Hematopoietic multipotent progenitor cell treated with erythropoietin and hydrocortisone succinate and interleukin-3 and kit ligand, for 8 days (in vitro differentiated cells): ENCODE data around the gene DLGAP5.
A peak's percentile ranks its signal among the peaks of the same experiment; 100 is the strongest.

Experiments used
- DNase-seq: peaks from one replicate; pipeline ENCODE4 v3.0.0-alpha.2; 2015

The DLGAP5 gene

DNA sequence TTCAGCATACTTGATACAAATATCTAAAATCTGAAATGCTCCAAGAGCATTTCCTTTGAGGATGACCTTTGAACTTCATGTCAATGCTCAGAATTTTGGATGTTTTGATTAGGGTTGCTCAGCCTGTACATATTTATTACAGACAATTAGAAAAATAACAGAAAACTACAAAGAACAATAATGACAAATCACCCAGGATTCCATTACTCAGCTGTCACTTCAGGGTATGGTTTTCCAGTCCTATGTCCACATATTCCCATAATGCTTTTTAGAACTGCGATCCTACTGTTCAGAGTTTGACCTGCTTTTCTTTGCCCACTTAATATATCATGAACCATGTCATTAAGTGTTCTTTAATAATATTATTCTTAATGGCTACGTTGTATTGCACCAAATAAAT, 11.4 kb downstream of the DLGAP5 start:
- DNase-seq, result no peak

DNA sequence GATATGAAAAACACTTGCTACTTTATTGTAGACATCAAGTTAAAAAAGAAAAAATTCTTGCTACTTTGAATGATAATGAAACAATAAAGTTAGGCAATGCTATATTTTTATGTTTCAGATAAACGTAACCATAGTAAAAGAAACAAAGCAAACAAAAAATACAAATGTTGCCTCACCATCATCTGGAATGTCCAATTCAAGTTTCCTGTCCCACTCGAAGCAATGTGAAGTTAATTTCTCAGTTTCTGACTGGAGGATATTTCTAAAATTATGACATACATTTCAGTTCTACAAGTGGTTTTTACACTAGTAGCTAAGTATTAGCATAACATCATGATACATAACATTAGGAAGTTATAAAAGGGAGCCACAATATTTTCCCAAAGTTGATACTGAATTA, 20.9 kb downstream of the DLGAP5 start:
- no peak for DNase-seq

DNA sequence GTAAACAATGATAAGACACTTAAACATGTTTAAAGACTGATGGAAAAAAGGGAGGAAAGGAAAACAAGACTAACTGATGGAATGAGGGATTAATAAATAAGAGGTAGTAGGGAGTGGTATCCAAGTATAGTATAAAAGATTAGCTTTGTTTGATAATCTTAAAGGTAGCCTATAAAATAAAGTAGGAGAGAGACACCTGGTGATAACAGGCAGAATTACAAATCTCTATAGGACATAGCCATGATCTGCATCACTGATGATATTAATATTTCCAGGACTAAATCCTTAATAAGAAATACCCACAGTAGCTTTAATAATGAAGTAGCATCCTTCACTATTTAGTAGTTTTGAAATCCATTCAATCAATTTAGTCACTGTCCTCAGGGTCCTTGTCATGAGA, 30.4 kb downstream of the DLGAP5 start:
- peak; percentile 63 for DNase-seq

DNA sequence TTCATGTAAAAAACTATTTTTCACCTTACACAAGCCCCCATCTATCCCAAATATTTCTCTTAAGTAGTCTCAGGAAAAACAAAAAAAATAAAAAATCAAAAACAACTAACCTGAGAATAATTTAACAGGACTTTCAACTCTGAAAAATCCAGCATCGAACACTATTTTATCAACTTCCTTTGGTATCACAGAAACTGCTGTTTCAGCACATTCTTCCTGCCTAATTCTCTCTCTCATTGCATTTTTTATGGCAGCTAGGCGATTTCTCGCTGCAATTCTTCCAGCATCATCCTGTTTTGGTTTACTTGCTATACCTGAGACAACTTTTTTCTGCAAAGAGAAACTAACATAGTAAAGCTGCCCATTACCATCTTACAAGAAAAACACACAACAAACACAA, 33.0 kb downstream of the DLGAP5 start:
- DNase-seq, result no peak

DNA sequence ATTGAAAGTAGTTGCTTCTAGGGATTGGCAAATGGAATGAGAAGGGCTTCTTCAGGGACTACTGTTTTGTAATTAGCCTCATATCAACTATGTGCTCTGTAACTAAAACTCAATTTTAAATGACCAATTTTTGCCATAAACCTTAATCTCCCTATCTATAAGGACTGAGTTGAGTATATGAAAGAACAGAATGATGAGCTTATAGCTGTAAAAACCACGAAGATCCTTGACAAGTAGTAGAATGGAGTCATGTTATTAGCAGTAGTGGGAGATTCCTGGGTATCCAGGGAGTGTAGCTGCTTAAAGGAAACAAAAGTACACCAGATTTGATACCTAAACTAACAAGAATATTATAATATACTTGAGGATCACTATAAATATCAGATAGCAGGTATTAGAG, 34.3 kb downstream of the DLGAP5 start:
- DNase-seq, result no peak

DNA sequence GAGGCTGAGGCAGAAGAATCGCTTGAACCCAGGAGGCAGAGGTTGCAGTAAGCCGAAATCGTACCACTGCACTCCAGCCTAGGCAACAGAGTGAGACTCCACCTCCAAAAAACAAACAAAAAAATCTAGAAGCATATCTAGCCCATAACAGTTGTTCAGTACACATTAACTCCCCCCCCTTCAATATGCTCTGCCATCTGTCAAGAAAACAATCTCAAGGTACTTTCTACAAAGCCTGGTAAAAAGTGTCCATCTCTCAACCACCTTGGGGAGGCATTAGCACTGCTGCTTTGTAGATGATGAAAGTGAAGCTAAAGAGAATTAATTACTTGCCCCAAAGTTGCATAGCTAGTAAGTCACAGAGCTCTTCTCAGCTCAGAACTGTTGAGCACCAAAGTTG, 37.4 kb downstream of the DLGAP5 start:
- DNase-seq, result no peak

DNA sequence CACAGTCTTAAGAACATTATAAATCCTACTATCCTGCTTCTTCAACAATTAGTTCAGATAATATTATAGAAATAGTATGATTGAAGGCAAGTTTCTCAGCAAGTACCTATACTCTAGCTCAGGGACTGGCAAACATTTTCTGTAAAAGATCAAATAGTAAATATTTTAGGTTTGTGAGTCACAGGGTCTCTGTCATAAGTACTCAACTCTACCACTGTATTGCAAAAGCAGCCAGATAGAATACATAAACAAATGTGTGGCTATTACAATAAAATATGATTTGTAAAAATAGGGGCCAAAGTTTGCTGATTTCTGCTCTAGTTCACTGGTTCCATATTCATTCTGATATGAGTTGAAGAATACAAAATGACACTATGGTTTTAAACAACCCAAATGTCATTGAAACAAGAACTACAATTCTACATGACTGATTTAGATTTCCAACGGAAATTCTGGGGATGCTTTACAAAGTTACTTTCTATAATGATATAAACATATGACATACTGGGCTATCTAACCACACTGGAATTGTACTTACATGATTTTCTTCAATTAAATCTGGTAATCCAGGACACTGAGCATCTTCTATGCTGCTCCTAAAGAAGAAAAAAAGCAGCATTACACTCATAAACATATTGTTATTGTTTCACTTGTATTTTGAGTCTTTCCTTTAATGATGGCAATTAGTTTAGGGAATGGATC, 39.2 kb downstream of the DLGAP5 start:
- no peak for DNase-seq

DNA sequence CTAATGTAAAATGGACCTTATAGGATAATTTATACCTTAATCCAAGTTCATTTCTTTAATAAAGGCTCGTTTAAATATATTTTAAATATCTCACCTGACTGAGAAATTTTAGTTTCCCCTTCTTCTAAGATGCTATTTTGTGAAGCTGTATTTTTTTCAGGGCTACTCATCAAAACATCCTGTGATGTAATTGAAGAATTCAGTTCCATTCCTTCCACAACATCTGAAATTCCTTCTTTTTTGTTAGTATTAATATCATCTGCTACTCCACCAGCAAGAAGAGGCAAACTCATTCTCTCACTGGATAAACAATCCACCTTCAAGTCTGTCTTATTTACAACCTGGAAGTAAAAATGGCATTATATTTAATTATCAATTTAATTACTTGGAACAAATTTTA, 39.8 kb downstream of the DLGAP5 start:
- DNase-seq, result no peak

DNA sequence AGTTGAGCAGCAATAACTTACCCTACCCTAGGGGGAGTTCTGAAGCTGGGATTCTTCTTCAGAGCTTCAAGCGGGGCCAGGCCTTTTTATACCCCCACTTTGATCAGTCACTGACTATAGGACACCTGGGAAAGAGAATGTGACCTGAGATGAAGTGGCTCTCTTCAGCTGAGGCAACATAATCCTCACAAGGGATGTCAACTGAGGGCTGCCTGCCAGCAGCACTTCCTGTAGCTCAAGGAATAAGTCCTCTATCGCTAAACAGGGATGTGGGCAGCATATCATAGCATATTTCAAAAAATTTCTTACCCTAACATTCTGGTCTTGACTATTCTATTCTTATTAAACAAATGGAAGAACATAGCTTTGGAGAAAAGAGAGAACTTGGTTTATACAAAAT, 45.0 kb downstream of the DLGAP5 start:
- DNase-seq, result no peak

DNA sequence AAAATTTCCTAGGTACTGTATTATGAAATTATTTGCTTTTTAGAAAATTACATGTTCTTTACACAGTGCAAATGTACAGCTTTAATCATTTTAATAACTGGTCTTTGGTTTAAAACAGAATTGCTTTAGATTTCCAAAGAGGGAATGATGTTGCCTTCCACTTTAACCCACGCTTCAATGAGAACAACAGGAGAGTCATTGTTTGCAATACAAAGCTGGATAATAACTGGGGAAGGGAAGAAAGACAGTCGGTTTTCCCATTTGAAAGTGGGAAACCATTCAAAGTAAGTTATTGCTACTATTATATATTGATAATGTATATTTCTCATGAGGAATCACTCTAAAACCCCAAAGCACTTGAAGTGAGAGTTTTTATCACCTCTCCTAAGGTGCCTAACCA, 48.9 kb downstream of the DLGAP5 start:
- DNase-seq, result no peak

DNA sequence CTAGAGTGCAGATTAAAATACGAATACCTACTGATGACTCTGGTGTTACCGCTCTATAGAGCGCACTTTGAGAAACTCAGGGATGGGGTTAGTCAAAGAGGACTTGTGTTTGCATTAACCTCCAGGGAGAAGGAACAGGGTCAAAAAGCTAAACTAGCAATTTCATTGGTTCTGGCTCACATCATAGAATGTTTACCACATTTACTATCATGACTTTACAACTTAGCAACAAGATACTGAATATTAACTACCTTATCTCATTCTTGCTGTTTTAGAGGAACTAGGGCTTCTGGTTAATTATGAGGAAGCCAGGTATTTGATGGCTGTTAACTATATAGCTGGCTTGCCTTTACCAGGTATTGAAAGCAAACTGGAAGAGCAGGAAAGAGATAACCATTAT, 49.6 kb downstream of the DLGAP5 start:
- DNase-seq, result no peak

DNA sequence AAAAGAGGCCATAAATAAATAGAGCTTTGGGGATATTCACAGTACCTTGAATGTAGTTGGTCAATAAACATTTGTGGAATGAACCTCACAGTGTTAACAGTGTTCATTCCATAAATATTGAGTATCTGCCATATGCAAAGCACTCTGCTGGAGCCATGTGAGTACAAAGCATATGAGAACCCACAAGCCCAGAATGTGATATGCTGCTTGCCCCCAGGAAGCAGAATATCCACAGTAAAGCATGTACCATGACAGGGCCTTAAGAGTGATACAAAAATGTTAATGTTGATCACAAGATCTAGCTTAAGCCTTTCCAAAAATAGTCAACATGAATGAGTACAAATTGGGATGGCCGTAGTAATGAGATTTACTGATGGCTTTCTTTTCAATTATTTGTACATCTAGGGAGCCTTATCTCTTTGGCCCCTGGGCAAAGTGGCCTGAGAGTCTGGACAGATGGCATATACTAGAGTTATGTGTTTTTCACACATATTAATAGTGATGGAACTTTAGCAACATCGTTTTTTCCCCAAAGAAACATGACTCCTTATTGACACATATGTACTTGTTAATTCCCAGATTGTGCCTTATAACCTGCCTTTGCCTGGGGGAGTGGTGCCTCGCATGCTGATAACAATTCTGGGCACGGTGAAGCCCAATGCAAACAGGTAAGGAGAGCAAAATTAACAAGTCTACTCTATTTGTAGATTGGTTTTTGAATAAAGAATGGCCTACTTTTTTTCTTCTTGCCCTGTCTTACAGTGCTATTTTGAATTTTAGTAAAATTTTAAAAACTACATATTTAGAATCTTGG, 51.5 kb downstream of the DLGAP5 start:
- DNase-seq, result no peak

DNA sequence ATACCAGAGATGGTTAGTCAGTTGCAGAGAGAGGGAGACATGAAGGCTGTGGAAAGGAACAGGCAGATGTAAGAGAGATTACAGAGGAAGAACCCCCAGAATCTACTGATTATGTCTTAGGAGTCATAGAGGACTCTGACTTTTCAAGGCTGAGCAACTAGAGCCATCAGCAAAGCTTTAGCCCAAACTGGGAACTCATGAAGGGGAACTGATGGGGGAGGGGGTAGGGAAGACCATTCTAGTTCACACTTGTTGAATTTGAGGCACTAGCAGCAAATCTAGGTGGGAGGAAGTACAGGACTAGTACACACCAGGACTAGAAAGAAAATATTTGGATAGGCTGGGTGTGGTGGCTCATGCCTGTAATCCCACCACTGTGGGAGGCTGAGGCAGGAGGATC, 52.2 kb downstream of the DLGAP5 start:
- DNase-seq, result no peak

DNA sequence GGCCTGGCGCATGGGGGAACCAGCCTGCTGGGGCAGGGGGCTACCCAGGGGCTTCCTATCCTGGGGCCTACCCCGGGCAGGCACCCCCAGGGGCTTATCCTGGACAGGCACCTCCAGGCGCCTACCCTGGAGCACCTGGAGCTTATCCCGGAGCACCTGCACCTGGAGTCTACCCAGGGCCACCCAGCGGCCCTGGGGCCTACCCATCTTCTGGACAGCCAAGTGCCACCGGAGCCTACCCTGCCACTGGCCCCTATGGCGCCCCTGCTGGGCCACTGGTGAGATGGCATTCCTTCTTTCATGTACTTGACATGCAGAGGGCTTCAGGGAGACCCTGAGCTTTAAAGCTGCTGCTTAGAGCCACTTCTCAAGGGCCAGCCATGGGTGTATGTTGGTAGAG, 53.3 kb downstream of the DLGAP5 start:
- DNase-seq, result peak; percentile 29

DNA sequence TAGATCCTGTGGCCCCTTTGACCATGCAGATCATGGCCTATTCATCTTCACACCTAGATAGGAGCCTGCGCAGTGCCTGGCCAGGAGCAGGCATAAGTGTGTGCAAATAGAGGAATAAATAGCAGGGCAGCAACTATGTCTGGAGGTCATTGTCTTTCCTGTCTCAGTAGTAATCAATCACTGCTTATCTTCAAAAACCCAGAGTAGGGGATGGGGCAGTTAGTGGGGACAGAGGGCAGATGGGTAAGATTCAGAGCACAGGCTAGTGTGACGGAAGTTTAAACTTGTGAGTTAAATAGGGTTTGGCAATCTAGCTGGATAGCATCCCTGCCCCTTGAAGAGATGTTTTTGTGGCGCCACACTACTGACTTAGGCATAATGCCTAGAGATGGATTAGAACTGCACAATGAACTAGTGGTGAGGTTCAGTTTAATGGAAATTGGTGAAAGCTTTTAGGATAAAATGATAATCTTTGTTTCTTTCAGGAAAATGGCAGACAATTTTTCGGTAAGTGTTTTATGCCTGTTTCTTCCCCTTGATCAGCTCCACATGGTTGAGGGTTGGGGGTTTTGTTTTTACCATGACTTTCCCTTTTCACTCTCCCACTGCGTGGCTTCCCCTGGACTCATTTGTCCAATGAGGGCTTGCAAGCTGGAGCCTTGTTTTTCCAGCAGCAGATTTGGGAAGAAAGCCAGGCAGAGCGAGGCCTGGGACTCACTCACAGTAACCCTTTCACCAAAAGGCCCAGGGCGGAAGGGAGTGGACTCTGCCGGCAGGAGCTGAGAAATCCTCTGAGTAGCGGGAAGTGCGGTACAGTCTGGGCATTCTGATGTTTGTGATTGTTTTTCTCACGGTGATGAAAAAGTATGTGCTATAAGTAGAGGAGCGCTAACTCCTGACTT, 54.2 kb downstream of the DLGAP5 start:
- no peak for DNase-seq

DNA sequence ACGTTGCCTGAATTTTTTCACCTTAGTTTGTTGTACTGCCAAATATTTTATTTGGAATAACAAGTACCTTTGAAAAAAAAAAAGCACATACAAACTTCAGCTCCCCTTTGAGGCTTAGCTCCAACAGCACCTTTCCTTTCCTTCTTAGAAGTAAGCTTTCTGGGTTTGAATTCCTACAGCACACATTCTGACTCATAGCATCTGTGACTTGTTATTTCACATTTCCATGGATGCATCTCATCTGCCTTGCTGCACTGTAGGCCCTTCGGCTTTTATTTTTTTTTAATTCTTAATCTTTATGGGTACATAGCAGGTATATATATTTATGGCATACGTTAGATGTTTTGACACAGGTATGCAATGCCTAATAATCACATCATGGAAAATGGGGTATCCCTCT, 55.1 kb downstream of the DLGAP5 start:
- DNase-seq, result no peak

DNA sequence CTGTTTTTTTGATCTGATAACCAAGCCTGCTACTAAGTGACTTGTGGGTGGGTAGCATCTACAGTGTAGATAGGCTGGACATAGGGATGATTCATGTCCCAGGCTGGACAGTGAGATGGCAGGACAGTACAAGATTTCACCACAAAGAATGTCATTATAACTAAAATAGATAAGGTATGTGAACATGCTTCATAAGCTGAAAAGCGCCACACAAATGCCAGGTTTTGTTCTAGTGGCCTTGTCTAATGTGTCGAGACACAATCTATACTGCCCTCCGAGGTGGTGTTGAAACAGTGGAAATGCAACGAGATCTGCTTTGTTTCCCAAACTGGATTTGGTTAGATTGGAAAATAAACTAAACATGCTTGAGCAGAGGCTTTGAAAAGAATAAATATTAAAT, 58.0 kb downstream of the DLGAP5 start:
- peak; percentile 47 for DNase-seq

DNA sequence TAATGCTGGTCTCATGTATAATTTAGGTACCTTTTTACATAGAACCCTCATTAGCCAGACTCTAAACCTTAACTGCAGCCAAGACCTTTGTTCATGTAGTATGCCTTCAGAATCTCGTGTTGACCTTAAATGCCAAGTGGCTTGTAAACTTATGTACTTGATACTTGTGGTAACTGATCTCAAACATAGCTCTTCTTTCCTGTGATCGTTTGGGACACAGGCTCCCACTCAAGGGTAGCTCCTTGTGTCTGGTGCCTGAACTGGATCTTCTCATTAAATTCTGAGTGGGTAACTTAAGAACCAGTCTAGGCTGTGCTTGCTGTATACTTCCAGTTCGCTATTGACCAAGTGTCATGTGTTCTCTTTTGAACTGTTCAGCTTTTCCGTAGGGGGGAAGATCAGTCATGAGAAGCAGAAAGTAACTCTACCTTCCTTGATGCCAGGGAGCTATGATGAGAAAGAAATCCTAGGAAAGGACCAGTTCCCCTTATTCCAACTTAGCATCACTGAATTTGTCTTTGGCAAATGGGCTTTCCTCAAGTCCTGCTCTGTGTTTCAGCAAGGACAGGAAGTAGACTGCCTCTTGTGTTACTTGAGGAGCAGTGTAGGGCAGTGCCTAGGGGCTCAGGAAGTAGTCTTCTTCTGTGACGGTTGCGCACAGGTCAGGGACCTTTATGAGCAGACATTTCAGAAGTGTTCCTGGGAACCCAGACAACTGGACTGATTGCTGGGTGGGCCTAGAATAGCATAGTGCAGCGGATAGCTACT, 59.8 kb downstream of the DLGAP5 start:
- DNase-seq, result peak; percentile 39

DNA sequence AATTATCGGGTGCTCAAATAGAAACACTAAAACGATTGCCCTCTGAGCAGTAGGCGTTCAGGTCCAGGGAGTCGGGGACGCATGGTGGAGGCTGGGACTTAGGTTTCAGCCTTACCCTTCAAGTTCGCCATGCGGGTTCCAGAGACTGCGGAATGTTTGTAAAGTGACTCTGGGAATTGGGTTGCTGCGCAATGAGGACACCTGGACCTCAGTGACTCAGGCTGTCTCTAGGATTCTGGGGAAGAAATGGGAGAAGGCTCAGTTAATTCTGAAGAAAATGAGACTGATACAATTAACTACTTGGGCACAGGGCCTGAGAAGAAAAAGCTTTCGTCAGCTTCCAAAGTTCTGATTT, 61.2 kb downstream of the DLGAP5 start:
- DNase-seq, result no peak

DNA sequence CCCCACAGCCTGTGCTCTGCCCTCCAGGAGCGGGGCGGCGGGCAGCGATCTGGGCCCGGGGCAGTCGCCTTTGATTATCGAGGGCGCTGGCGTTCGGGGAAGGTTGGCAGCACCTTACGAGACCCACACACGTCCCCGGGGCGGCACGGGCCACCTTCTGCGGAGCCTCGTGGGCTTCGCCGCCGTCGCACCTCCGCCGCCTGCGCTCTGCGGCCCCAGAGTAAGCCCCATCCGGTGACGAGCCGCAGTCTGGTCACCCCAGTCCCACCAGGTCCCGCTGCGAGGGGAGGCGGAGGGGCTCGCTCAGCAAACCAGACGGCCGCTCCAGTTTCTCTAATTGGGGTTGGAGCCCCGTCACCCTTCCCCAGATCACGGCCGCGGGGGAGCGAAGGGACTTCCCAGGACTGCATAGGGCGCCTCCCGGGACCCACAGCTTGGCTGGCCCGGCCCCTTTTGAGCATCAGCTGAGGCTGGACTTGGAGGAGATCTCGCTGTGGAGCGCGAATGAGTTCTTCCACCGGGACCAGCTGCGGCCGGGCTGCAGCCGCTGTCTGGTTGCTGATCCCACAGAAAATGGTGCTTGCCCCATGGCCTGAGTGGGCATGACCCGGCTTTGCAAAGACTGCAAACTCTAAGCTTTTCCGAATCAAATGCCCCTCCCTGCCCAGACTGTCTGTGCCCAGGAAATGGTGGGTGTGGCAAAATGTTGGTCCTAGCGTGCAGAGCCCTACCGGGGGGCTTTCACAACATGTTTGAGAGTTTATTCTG, 61.8 kb downstream of the DLGAP5 start:
- DNase-seq, result peak; percentile 33

DNA sequence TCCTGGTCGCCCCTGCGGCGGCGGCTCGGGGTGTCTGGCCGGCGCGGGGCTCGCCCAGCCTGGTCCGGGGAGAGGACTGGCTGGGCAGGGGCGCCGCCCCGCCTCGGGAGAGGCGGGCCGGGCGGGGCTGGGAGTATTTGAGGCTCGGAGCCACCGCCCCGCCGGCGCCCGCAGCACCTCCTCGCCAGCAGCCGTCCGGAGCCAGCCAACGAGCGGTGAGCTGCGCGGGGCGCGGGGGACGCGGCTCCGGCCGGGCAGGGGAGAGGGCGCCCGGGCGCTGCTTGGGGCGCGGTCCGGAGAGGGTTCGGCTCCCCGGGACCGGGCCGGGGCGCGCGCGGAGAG, 62.3 kb downstream of the DLGAP5 start, which contains the start of gene LGALS3:
Gene LGALS3 (plus strand): TSS at position 167 of the 342 bp plus-strand sequence. CDS start 8,122 bp downstream, outside the sequence.
- DNase-seq, result peak; percentile 70
